T-cell (primary cell): Measurements from ENCODE around the gene HDC. TPM values are rescaled to one million over a fixed set of nuclear protein-coding genes. Genes with fewer than 3 reads are reported as not detected.

Source experiments
- ATAC-seq, 4 experiments: fragments of 200-7000 bp in 3 of 4; fragments of 150-1000 bp in 1 of 4; cut with Tn5 transposase; replicated peaks in 1 of 4; 1 replicate in 3 of 4; 2 replicates in 1 of 4; pipeline ENCODE4 v1.10.0; 2021; ENCODE audit warnings: moderate library complexity in 3 of 4, mild to moderate bottlenecking in 2 of 4, moderate number of reproducible peaks in 1 of 4
- CTCF ChIA-PET, 2 donors: fragments of 300-600 bp; sonication (Branson Sonifier 250); formaldehyde crosslinking; loops; one replicate each; lab custom pipeline; 2022; ENCODE audit warnings: antibody characterized with exemption in 2 of 2; lab: Charles Lee
- POLR2A ChIA-PET, 2 donors: fragments of 300-600 bp; sonication (Branson Sonifier 250); formaldehyde crosslinking; loops; one replicate each; lab custom pipeline; 2022; ENCODE audit warnings: antibody characterized with exemption in 2 of 2; lab: Charles Lee
- DNase-seq, 35 experiments: peaks; one replicate each; pipeline versions ENCODE4 v3.0.0 to v3.0.0-alpha.2; 2013 to 2023
- H3K27ac ChIP-seq: one replicate; pipeline ENCODE4 v1.5.1; 2013; ENCODE audit warnings: low read length
- H3K27me3 ChIP-seq, 2 experiments: replicated peaks in 1 of 2; 1 replicate in 1 of 2; 2 replicates in 1 of 2; pipeline versions ENCODE4 v1.6.1 to v1.7.0; 2013; ENCODE audit warnings: low read length in 1 of 2, mixed read lengths in 1 of 2; ENCODE audit not compliant: control insufficient read depth in 2 of 2, insufficient read depth in 2 of 2; ENCODE audit errors: extremely low read depth in 1 of 2
- H3K36me3 ChIP-seq, 2 donors: 1 replicate in 1 of 2; 2 replicates in 1 of 2; pipeline versions ENCODE4 v1.6.1 to v1.7.0; 2013; ENCODE audit warnings: low read length in 1 of 2; ENCODE audit not compliant: control insufficient read depth in 2 of 2, insufficient read depth in 1 of 2; ENCODE audit errors: extremely low read depth in 1 of 2
- H3K4me1 ChIP-seq, 2 experiments: 1 replicate in 1 of 2; 2 replicates in 1 of 2; pipeline versions ENCODE4 v1.6.1 to v1.7.0; 2013; ENCODE audit warnings: low read length in 2 of 2, mixed read lengths in 1 of 2; ENCODE audit not compliant: insufficient read depth in 2 of 2, control insufficient read depth in 1 of 2; ENCODE audit errors: extremely low read depth in 1 of 2
- H3K4me3 ChIP-seq, 2 donors: 1 replicate in 1 of 2; 2 replicates in 1 of 2; pipeline versions ENCODE4 v1.5.1 to v1.7.0; 2013; ENCODE audit warnings: mild to moderate bottlenecking in 2 of 2, low read length in 1 of 2, moderate library complexity in 1 of 2; ENCODE audit not compliant: control insufficient read depth in 1 of 2; ENCODE audit errors: extremely low read depth in 1 of 2
- H3K9me3 ChIP-seq: 2 replicates; pipeline ENCODE4 v1.7.0; 2013
- H3K27ac Mint-ChIP-seq, 2 donors: one replicate each; pipeline ENCODE4 v1.8.0; 2020 to 2021; ENCODE audit warnings: mild to moderate bottlenecking in 2 of 2, mixed read lengths in 2 of 2
- H3K27me3 Mint-ChIP-seq, 2 donors: one replicate each; pipeline ENCODE4 v1.8.0; 2021 to 2022; ENCODE audit warnings: mixed read lengths in 2 of 2
- H3K36me3 Mint-ChIP-seq: one replicate; pipeline ENCODE4 v1.8.0; 2021; ENCODE audit warnings: mixed read lengths
- H3K4me1 Mint-ChIP-seq, 3 donors: one replicate each; pipeline ENCODE4 v1.8.0; 2020 to 2022; ENCODE audit warnings: mixed read lengths in 3 of 3, mild to moderate bottlenecking in 1 of 3
- H3K4me3 Mint-ChIP-seq, 3 donors: one replicate each; pipeline ENCODE4 v1.8.0; 2020 to 2022; ENCODE audit warnings: mild to moderate bottlenecking in 3 of 3, mixed read lengths in 3 of 3, moderate library complexity in 3 of 3
- H3K9me3 Mint-ChIP-seq, 3 donors: one replicate each; pipeline ENCODE4 v1.8.0; 2020 to 2022; ENCODE audit warnings: mixed read lengths in 3 of 3
- WGBS: methylation state at CpG from one replicate; pipeline ENCODE4 v1.1.5; 2013; ENCODE audit warnings: missing lambda C conversion rate; ENCODE audit not compliant: insufficient coverage; 5-methylcytosine and 5-hydroxymethylcytosine counted together
- total RNA-seq, 35 experiments: library from RNA in 6 of 35; stranded (reverse) in 6 of 35; fragments of 120-200 nt in 1 of 35; gene quantifications; one replicate each; pipeline versions ENCODE4 v1.2.1 to v1.2.4 and lab custom pipeline; 2013 to 2026

Gene HDC, protein sequence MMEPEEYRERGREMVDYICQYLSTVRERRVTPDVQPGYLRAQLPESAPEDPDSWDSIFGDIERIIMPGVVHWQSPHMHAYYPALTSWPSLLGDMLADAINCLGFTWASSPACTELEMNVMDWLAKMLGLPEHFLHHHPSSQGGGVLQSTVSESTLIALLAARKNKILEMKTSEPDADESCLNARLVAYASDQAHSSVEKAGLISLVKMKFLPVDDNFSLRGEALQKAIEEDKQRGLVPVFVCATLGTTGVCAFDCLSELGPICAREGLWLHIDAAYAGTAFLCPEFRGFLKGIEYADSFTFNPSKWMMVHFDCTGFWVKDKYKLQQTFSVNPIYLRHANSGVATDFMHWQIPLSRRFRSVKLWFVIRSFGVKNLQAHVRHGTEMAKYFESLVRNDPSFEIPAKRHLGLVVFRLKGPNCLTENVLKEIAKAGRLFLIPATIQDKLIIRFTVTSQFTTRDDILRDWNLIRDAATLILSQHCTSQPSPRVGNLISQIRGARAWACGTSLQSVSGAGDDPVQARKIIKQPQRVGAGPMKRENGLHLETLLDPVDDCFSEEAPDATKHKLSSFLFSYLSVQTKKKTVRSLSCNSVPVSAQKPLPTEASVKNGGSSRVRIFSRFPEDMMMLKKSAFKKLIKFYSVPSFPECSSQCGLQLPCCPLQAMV
- total RNA-seq (1 to 10 TPM in 2 of 5 donors, under 1 TPM in 2, not detected in 1; 0.26 to 4.3 (median 2.5) TPM), total RNA-seq (lab: John Stamatoyannopoulos, UW) (0.41 to 3.2 (median 1.5) reads per million in 29 experiments)
- total RNA-seq (2013), result 0.39 TPM

DNA sequence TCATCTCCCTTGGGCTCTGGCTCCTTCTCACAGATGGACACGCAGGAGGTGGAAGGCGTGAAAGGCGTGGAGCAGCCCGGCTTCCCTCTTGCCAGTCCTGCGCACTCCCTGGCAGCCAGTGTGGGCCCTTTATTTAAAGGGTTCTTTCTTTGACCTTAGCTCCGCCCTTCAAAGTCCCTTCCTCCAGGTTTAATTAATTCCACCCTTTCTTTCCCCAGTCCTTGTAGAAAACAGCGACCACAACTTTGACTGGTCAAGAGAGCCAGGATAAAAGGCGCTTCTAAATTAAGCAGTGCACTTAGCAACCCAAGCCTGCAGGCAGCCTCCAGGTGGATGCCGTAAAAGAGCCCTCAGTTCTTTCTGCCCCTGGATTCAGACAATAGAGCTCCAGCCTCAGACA lies at the start of gene HDC:
HDC (minus strand) TSS at position 107 of the 400 bp plus-strand sequence; CDS start at position 4, 103 bp downstream.
- H3K27ac Mint-ChIP-seq, result no peak within 1 kb of the TSS
- no peaks in the 10 kb centered on the region for H3K9me3 Mint-ChIP-seq
- Histone ChIP-seq H3K36me3 (no peaks in the 10 kb centered on the region), H3K27me3 (peaks cover 0 to 4% of the 10 kb centered on the region in 2 experiments), H3K9me3 (no peaks in the 10 kb centered on the region), H3K4me1 (peaks cover 0 to 25% of the 10 kb centered on the region in 2 experiments), H3K4me3 (no peak within 1 kb of the TSS), H3K27ac (no peak within 1 kb of the TSS)
- H3K4me1 Mint-ChIP-seq, result peaks cover 20 to 29% (median 22%) of the 10 kb centered on the region in 3 donors
- H3K36me3 Mint-ChIP-seq, result peaks cover 4% of the 10 kb centered on the region
- ATAC-seq (no peak), DNase-seq (no peak)
- H3K4me3 Mint-ChIP-seq, result no peak within 1 kb of the TSS
- ChIA-PET CTCF (no interaction called here), POLR2A (no interaction called here)
- 100% methylated on average over 6 of the region's 9 CpGs for WGBS
- peaks cover 0 to 5% of the 10 kb centered on the region in 2 donors for H3K27me3 Mint-ChIP-seq

DNA sequence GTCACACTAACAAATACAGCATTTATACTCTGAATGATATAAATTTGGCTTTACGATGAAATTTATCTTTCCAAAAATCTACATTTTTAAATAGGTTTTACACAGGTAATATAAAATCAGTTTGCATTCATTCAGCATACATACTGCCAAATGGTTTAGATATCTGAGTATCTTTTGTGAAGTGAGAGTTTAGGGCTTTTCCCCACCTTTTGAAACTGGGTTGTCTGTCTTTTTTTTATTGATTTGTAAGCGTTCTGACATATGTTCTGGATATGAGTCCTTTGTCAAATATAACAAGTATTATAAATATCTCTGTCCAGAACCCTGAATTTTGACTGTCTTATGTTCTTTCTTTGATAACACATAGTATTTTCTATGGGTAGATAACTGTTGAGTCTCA lies 47.1 kb upstream of the HDC start:
- Histone ChIP-seq H3K4me3 (no peak overlapping the region), H3K36me3 (peaks cover 0 to 8% of the 10 kb centered on the region in 2 donors), H3K9me3 (no peaks in the 10 kb centered on the region), H3K27ac (no peak overlapping the region), H3K27me3 (no peaks in the 10 kb centered on the region), H3K4me1 (no peaks in the 10 kb centered on the region)
- no CpG with 5 or more reads among the region's 2 CpGs for WGBS
- Mint-ChIP-seq H3K4me1 (peaks cover 0 to 4% (median 0%) of the 10 kb centered on the region in 3 donors), H3K4me3 (no peak overlapping the region), H3K27me3 (no peaks in the 10 kb centered on the region), H3K36me3 (peaks cover 22% of the 10 kb centered on the region), H3K9me3 (peaks cover 0 to 11% (median 10%) of the 10 kb centered on the region in 3 donors), H3K27ac (no peak overlapping the region)
- DNase-seq (no peak), ATAC-seq (no peak)
- ChIA-PET CTCF (no interaction called here), POLR2A (no interaction called here)

DNA sequence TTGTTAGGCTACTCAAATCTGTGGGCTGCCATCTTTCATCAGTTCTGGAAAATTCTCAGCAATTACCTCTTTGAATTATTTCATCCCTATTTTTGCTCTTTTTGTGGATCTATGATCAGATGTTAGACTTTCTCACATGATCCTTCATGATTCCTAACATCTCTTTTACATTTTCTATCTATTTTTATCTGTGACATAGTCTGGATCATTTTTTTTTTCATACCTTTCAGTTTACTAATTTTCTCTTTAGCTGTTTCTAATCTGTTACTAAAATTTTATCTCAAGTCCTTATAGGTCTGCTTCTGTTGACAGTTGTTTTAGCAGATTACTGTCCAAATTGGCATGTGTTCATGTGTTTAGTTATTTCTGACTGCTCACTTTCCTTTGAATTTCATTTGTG lies 42.3 kb upstream of the HDC start:
- CTCF ChIA-PET, result interaction anchor here in 1 of 2 donors (0.6 kb wide), 1 partner anchor 1000 kb away, joined by 3 read pairs; no protein-coding TSS in a partner anchor
- ATAC-seq, result no peak
- H3K36me3 ChIP-seq, result peaks cover 2 to 14% of the 10 kb centered on the region in 2 donors

DNA sequence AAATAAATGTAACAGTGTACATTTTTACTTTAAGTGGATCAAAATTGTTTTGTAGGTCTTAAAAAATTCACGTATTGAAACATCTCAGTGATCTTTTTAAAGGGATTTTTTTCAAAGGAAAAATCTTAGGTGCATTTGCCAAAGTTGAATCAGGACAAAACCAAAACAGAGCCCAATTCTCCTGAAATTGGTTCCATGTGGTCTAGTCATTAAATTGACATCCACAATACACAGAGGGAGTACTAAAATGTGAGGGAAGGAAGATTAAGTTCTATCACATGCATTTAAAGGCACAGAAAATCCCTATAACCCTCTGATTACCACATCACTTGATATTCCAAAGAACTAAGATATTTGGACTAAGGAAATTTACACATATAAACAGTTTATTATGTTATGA lies 39.3 kb upstream of the HDC start:
- peaks cover 0 to 12% (median 10%) of the 10 kb centered on the region in 3 donors for H3K9me3 Mint-ChIP-seq
- H3K4me3 Mint-ChIP-seq, result no peak overlapping the region
- Histone ChIP-seq H3K4me3 (no peak overlapping the region), H3K36me3 (peaks cover 2 to 31% of the 10 kb centered on the region in 2 donors), H3K27me3 (no peaks in the 10 kb centered on the region), H3K4me1 (no peaks in the 10 kb centered on the region), H3K27ac (no peak overlapping the region), H3K9me3 (no peaks in the 10 kb centered on the region)
- ChIA-PET CTCF (no interaction called here), POLR2A (no interaction called here)
- WGBS, result no CpG with 5 or more reads among the region's 1 CpG
- DNase-seq, result no peak
- no peak overlapping the region for H3K27ac Mint-ChIP-seq
- peaks cover 61% of the 10 kb centered on the region for H3K36me3 Mint-ChIP-seq
- H3K27me3 Mint-ChIP-seq, result no peaks in the 10 kb centered on the region
- no peak for ATAC-seq
- no peaks in the 10 kb centered on the region for H3K4me1 Mint-ChIP-seq

More for the DNA sequence above, 42.3 kb upstream of the HDC start:
- H3K9me3 ChIP-seq, result no peaks in the 10 kb centered on the region
- no peak overlapping the region for H3K4me3 ChIP-seq
- no peaks in the 10 kb centered on the region for H3K4me1 ChIP-seq
- no peaks in the 10 kb centered on the region for H3K27me3 ChIP-seq
- DNase-seq, result no peak
- Mint-ChIP-seq H3K27ac (no peak overlapping the region), H3K4me1 (peaks cover 0 to 2% (median 0%) of the 10 kb centered on the region in 3 donors), H3K36me3 (peaks cover 39% of the 10 kb centered on the region), H3K27me3 (no peaks in the 10 kb centered on the region), H3K9me3 (peaks cover 0 to 12% (median 10%) of the 10 kb centered on the region in 3 donors), H3K4me3 (no peak overlapping the region)
- POLR2A ChIA-PET, result no interaction called here
- no peak overlapping the region for H3K27ac ChIP-seq

DNA sequence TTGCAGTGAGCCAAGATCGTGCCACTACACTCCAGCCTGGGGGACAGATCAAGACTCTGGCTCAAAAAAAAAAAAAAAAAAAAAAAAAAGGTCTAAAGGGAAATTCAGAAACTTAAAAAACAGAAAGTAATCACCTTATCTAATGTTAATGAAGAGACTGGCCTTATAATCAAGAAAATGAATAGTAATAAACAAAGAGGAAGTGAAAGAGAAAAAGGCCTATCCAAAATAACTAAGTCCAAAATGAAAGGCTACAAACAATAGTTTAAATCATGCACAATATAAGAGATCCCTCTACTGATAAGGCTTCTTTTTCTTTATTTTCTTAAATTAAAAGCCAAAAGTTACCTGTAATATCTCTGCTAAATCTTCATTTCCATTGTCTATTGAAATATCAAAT lies 37.1 kb upstream of the HDC start:
- peaks cover 2 to 34% of the 10 kb centered on the region in 2 donors for H3K36me3 ChIP-seq
- H3K36me3 Mint-ChIP-seq, result peaks cover 52% of the 10 kb centered on the region
- POLR2A ChIA-PET, result interaction anchor here in 1 of 2 donors (0.7 kb wide), 1 partner anchor 50 kb away, joined by 4 read pairs; no protein-coding TSS in a partner anchor

DNA sequence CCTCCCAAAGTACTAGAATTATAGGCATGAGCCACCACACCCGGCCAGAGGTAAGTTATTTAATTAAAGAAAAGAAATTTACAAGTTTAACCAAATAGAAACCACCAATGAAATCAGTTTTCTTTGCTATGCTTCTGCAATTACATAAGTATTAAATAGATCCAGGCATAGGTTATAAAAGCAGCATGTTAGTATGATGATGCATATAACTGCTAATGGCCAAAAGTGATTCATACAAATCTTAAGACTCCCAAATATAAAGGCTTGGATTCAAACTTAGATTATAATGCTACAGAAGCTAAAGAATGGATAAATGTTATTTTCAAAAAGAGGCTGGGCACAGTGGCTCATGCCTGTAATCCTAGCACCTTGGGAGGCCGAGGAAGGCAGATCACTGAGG lies 32.8 kb upstream of the HDC start:
- Histone ChIP-seq H3K36me3 (peaks cover 0 to 37% of the 10 kb centered on the region in 2 donors), H3K9me3 (no peaks in the 10 kb centered on the region), H3K27me3 (no peaks in the 10 kb centered on the region), H3K27ac (no peak overlapping the region), H3K4me3 (no peak overlapping the region), H3K4me1 (no peaks in the 10 kb centered on the region)
- no peak for ATAC-seq
- no peak overlapping the region for H3K4me3 Mint-ChIP-seq
- H3K9me3 Mint-ChIP-seq, result no peaks in the 10 kb centered on the region
- H3K4me1 Mint-ChIP-seq, result no peaks in the 10 kb centered on the region
- DNase-seq, result no peak
- H3K36me3 Mint-ChIP-seq, result peaks cover 52% of the 10 kb centered on the region
- no peak overlapping the region for H3K27ac Mint-ChIP-seq
- ChIA-PET CTCF (interaction anchor here (0.6 to 0.7 kb wide), 2 partner anchors 80 to 125 kb away, joined by 3 to 6 read pairs; no protein-coding TSS in a partner anchor), POLR2A (no interaction called here)
- no CpG with 5 or more reads among the region's 2 CpGs for WGBS
- no peaks in the 10 kb centered on the region for H3K27me3 Mint-ChIP-seq

More for the DNA sequence above, 37.1 kb upstream of the HDC start:
- no peaks in the 10 kb centered on the region for H3K27me3 ChIP-seq
- DNase-seq (no peak), ATAC-seq (no peak)
- Mint-ChIP-seq H3K4me3 (no peak overlapping the region), H3K9me3 (peaks cover 0 to under 1% (median 0%) of the 10 kb centered on the region in 3 donors), H3K4me1 (no peaks in the 10 kb centered on the region), H3K27me3 (no peaks in the 10 kb centered on the region), H3K27ac (peak overlapping the region in 1 of 2 donors; percentile 28)
- CTCF ChIA-PET, result interaction anchor here in 1 of 2 donors (0.7 kb wide), 1 partner anchor 44 kb away, joined by 5 read pairs; no protein-coding TSS in a partner anchor
- no peak overlapping the region for H3K27ac ChIP-seq
- H3K4me3 ChIP-seq, result no peak overlapping the region
- no peaks in the 10 kb centered on the region for H3K4me1 ChIP-seq
- WGBS, result no CpG with 5 or more reads among the region's 1 CpG
- H3K9me3 ChIP-seq, result no peaks in the 10 kb centered on the region
